GM19023 (cell line): ENCODE measurements around the gene PAQR6.

ENCODE experiments used
- ATAC-seq: cut with Tn5 transposase; IDR thresholded peaks from one replicate; pipeline ENCODE4 v1.9.1; 2021; ENCODE audit warnings: mild to moderate bottlenecking, moderate library complexity; ENCODE audit not compliant: unreplicated experiment

PAQR6 gene

GRCh38 chr1:156263288-156263655 is 15.4 kb upstream of the PAQR6 start:
- no peak for ATAC-seq

GRCh38 chr1:156262461-156263287 is 14.8 kb upstream of the PAQR6 start:
- no peak for ATAC-seq

GRCh38 chr1:156260896-156261295 is 13.0 kb upstream of the PAQR6 start:
- no peak for ATAC-seq

DNA sequence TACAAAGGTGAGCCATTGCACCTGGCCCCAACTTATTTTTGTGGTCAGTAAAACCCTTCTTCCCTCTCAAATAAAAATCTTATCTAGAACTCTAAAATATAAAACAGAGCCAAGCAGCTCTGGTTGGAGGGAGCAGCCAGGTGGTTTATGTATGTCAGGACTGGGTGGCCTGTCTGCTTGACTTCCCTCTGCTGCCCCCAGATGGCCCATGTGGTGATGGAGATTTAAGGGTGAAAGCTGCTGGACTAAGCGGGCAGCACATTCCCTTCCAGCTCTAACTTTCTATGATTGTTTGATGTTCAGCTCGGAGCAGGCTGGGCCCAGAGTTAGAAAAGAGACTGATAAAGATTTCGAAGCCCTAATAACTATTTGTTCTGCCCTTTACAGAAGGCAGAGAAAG is 11.9 kb upstream of the PAQR6 start:
- ATAC-seq, result no peak

- ATAC-seq, result no peak
Observed at GRCh38 chr1:156258859-156259258, 11.0 kb upstream of the PAQR6 start.

GRCh38 chr1:156257711-156258110 is 9.9 kb upstream of the PAQR6 start:
- ATAC-seq, result no peak

- ATAC-seq, result no peak
Observed at GRCh38 chr1:156253634-156254033, 5.8 kb upstream of the PAQR6 start.

GRCh38 chr1:156251527-156251926 is 3.7 kb upstream of the PAQR6 start:
- ATAC-seq, result no peak

- ATAC-seq, result no peak
Observed at GRCh38 chr1:156249593-156249992, 1.7 kb upstream of the PAQR6 start.

GRCh38 chr1:156248323-156248683 is 447 bp upstream of the PAQR6 start:
- ATAC-seq, result no peak

DNA sequence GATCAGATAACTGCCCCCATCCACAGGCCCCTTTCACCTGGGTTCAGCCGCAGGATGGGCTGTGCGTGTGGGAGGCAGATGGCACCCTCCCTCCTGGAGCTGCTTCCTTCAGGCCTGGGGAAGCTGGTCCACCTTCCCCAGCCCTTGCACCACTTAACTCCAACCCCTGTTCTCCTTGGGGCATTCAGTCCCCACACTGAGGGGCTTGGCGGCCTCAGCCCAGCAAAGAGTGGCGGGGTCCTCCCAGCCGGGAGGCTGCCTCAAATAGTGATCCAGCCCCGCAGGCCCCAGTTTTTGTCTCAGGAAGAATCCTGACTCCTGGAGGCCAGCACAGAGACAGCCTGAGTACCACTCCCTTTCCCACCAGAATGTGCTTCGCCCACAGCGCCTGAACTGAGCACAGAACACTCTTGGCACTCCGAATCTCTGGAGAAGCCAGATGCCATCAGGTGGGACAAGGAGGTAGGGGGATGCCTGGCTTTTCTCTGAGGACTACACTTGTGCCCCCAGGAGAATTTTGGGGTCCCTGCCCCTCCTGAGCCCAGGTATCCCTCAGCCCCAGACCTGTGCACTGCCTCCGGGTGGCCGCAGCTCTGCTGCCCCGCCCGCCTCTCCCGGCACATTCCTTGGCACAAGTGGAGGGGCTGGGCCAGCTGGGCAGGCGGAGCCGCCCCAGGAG is 936 bp downstream of the PAQR6 start:
- no peak for ATAC-seq

GRCh38 chr1:156246241-156246780 is 1.5 kb downstream of the PAQR6 start:
- ATAC-seq, result no peak

DNA sequence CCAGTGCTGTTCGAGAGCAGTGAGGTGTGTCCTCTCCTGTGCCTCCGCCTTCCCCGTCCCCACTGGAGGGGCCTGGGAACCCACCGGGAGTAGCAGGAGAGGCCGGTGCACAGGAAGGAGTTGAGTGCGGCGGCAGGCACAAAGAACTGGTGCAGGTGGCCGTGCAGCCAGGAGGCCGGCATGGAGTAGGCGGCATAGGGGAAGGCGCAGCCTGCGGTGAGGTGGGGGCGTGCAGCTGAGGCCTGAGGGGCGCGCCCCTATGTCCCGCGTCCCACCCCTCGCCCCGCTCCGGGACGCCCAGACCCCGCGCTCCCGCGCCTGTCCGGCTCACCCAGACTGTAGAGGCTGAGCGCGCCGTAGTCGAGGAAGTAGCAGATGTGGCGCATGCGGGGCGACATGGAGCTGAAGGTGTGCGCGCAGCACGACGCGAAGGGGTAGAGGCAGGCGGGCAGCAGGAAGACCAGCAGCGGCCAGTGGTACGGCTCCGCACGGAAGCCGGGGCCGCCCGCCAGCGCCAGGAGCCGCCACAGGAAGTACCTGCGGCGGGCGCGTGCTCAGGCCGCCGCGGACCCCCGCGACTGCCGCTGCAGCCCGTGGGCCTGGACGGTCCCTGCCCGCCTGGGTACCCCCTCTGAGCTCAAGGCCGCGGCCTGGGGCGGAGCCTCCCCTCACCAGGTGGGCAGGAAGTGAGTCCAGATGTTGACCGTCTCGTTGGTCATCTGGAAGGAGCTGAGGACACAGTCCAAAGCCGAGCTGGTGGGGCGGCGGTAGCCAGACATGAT is 2.2 kb downstream of the PAQR6 start:
- no peak for ATAC-seq

DNA sequence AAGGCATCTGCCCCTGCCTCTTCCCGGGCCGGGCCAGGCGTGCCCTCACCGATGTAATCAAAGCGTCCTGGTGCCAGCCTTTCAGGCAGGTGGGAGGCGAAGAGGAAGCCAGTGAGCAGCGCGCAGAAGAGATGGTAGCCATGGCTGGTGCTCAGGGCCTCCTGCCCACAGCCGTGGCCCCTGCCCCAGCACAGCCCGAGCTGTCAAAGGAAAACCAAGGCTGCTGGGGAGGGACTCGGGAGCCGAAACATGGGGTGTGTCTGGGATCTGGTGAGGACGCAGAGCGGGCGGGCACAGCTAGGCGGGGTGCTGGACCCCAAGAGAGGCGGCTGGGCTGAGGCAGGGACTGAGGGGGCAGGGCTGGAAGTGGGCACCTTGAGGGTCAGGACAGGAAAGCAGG is 3.1 kb downstream of the PAQR6 start:
- ATAC-seq, result no peak

DNA sequence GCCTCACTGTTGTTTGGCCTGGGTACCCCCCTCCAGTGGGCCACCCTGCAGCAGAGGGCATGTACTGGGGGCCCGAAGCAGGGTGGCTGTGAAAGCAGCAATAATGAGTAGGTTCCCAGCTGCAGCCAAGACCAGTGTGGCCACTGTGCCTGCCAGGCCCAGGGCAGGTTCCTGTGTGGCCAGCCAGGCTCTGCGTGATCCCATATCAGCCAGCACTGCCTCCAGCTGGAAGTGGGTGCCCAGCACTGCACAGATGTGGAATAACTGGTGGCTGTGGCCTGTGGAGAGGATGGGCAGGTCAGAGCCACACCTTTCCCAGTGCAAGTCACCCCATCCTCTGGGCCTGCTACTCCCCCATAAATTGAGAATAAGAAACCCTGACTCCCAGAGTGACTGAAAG is 3.7 kb downstream of the PAQR6 start:
- no peak for ATAC-seq

- ATAC-seq, result no peak
Observed at GRCh38 chr1:156242738-156243137, 5.1 kb downstream of the PAQR6 start.

GRCh38 chr1:156241926-156242325 is 5.9 kb downstream of the PAQR6 start, which contains the start of gene BGLAP:
Gene BGLAP (plus strand): TSS chr1:156242184. CDS start chr1:156242232, 48 bp downstream.
- ATAC-seq, result no peak

DNA sequence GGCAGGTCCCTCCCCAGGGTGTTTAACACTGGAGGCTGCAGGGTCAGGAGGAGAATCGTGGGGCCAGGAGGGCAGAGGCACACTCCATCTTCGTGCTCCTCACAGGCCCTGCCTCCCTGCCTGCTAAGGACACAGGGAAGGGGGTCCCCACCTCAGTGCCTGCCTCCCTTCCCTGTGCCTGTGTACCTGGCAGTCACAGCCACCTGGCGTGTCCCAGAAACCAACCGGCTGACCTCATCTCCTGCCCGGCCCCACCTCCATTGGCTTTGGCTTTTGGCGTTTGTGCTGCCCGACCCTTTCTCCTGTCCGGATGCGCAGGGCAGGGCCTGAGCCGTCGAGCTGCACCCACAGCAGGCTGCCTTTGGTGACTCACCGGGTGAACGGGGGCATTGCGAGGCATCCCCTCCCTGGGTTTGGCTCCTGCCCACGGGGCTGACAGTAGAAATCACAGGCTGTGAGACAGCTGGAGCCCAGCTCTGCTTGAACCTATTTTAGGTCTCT is 6.5 kb downstream of the PAQR6 start:
- ATAC-seq, result no peak

DNA sequence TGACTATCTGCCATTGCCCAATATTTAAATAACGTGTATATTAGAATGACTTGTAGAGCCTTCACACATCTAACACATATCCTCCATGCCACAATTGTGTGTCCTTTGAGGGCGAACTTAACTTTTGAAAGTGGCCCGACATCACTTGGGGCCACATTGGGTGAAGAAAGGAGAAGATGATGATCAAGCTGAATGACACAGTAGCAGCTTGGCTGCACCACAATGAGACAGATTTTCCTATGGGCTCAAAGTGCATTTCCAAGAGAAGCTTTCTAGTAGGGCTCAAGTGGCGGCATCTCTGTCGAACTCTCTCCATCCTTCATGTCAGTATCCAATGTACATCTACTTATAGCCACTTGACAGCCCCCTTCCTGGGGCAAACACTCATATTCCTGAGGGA is 9.6 kb downstream of the PAQR6 start:
- ATAC-seq, result no peak

- ATAC-seq, result no peak
Observed at GRCh38 chr1:156236164-156236563, 11.7 kb downstream of the PAQR6 start.

GRCh38 chr1:156233426-156234127 is 14.3 kb downstream of the PAQR6 start:
- ATAC-seq, result no peak
